Hematopoietic multipotent progenitor cell treated with erythropoietin and hydrocortisone succinate and interleukin-3 and kit ligand, for 4 days (in vitro differentiated cells): ENCODE results near the gene SIAH1.
A peak's percentile ranks its signal among the peaks of the same experiment; 100 is the strongest.
"Not testable (repeated sequence)": the region's sequence is repeated elsewhere in the genome, so short reads cannot be mapped to it uniquely, and the experiment has no call there.

Experiments
- DNase-seq: peaks from one replicate; pipeline ENCODE4 v3.0.0-alpha.2; 2015

SIAH1 gene

GRCh38 chr16:48330841-48331192 is 54.4 kb downstream of the SIAH1 start:
- peak; percentile 47 for DNase-seq

- no peak for DNase-seq
These were observed 54.9 kb downstream of the SIAH1 start for GRCh38 chr16:48330189-48330840.

- no peak for DNase-seq
These were observed 56.1 kb downstream of the SIAH1 start for GRCh38 chr16:48329138-48329537.

- DNase-seq: no peak
These were observed 58.3 kb downstream of the SIAH1 start for GRCh38 chr16:48326915-48327314.

- DNase-seq: no peak
These were observed 61.1 kb downstream of the SIAH1 start for GRCh38 chr16:48323783-48324775.

- no peak for DNase-seq
These were observed 63.7 kb downstream of the SIAH1 start for GRCh38 chr16:48321317-48322036.

- peak; percentile 69 for DNase-seq
These were observed 66.6 kb downstream of the SIAH1 start for GRCh38 chr16:48318630-48319029.

- DNase-seq: peak; percentile 76
These were observed 67.4 kb downstream of the SIAH1 start for GRCh38 chr16:48317614-48318315.

- DNase-seq: no peak
These were observed 68.2 kb downstream of the SIAH1 start for GRCh38 chr16:48317026-48317425.

GRCh38 chr16:48313905-48314304 is 71.3 kb downstream of the SIAH1 start:
- not testable (repeated sequence) for DNase-seq

- DNase-seq: no peak
These were observed 74.1 kb downstream of the SIAH1 start for GRCh38 chr16:48310908-48311641.
